H9 (cell line): ENCODE results near the gene GSTP1. TPM values are rescaled to one million over a fixed set of nuclear protein-coding genes. Genes with fewer than 3 reads are reported as not detected.

Experiments used
- DNase-seq: peaks from one replicate; pipeline ENCODE4 v3.0.0-alpha.2; 2017
- H2AFZ ChIP-seq: one replicate; pipeline ENCODE4 v1.6.1; 2013; ENCODE audit warnings: mild to moderate bottlenecking, low read length, control low read depth, moderate library complexity
- H2AK5ac ChIP-seq: 2 replicates; pipeline ENCODE4 v1.6.1; 2013; ENCODE audit warnings: low read length, control low read depth, mixed read lengths; ENCODE audit not compliant: insufficient read length
- H2BK120ac ChIP-seq: one replicate; pipeline ENCODE4 v1.6.1; 2013; ENCODE audit warnings: low read depth, mild to moderate bottlenecking, low read length, control low read depth, inconsistent platforms; ENCODE audit not compliant: poor library complexity, severe bottlenecking
- H2BK12ac ChIP-seq: 2 replicates; pipeline ENCODE4 v1.6.1; 2013; ENCODE audit warnings: low read length, control low read depth, mixed read lengths, low read depth; ENCODE audit not compliant: insufficient read length
- H2BK15ac ChIP-seq: 2 replicates; pipeline ENCODE4 v1.6.1; 2013; ENCODE audit warnings: low read depth, low read length, control low read depth
- H2BK20ac ChIP-seq: one replicate; pipeline ENCODE4 v1.6.1; 2013; ENCODE audit warnings: low read depth, mild to moderate bottlenecking, low read length, control low read depth, inconsistent platforms; ENCODE audit not compliant: poor library complexity, severe bottlenecking
- H2BK5ac ChIP-seq: 2 replicates; pipeline ENCODE4 v1.6.1; 2013; ENCODE audit warnings: low read length, control low read depth, mixed read lengths; ENCODE audit not compliant: insufficient read length
- H3K14ac ChIP-seq: 2 replicates; pipeline ENCODE4 v1.6.1; 2013; ENCODE audit warnings: low read length, control low read depth; ENCODE audit not compliant: insufficient read depth
- H3K18ac ChIP-seq: 2 replicates; pipeline ENCODE4 v1.6.1; 2013; ENCODE audit warnings: low read depth, mild to moderate bottlenecking, mixed read lengths, low read length, control low read depth; ENCODE audit not compliant: insufficient read length
- H3K23ac ChIP-seq: 2 replicates; pipeline ENCODE4 v1.6.1; 2013; ENCODE audit warnings: low read length, control low read depth, mixed read lengths, low read depth; ENCODE audit not compliant: insufficient read length
- H3K23me2 ChIP-seq: 2 replicates; pipeline ENCODE4 v1.6.1; 2013; ENCODE audit warnings: low read depth, mild to moderate bottlenecking, mixed read lengths, low read length, control low read depth; ENCODE audit not compliant: insufficient read length, poor library complexity, severe bottlenecking
- H3K27ac ChIP-seq: 2 replicates; pipeline ENCODE4 v1.5.1; 2013; ENCODE audit warnings: low read length, control low read depth, mixed read lengths, low read depth; ENCODE audit not compliant: insufficient read length
- H3K27me3 ChIP-seq: 2 replicates; pipeline ENCODE4 v1.6.1; 2013; ENCODE audit warnings: low read length, control low read depth, inconsistent platforms; ENCODE audit not compliant: insufficient read depth
- H3K4ac ChIP-seq: 2 replicates; pipeline ENCODE4 v1.6.1; 2013; ENCODE audit warnings: low read depth, mild to moderate bottlenecking, control low read depth, inconsistent platforms, low read length, moderate library complexity
- H3K4me1 ChIP-seq: 2 replicates; pipeline ENCODE4 v1.6.1; 2013; ENCODE audit warnings: low read length, control low read depth, inconsistent platforms; ENCODE audit not compliant: insufficient read depth
- H3K4me2 ChIP-seq: 2 replicates; pipeline ENCODE4 v1.6.1; 2013; ENCODE audit warnings: low read length, control low read depth, mixed read lengths; ENCODE audit not compliant: insufficient read length, insufficient read depth
- H3K56ac ChIP-seq: 2 replicates; pipeline ENCODE4 v1.6.1; 2013; ENCODE audit warnings: low read depth, mild to moderate bottlenecking, mixed read lengths, low read length, control low read depth; ENCODE audit not compliant: insufficient read length
- H3K79me1 ChIP-seq: 2 replicates; pipeline ENCODE4 v1.6.1; 2013; ENCODE audit warnings: low read depth, mild to moderate bottlenecking, moderate library complexity, low read length, control low read depth, inconsistent platforms; ENCODE audit not compliant: insufficient read depth, poor library complexity, severe bottlenecking
- H3K79me2 ChIP-seq: 2 replicates; pipeline ENCODE4 v1.6.1; 2013; ENCODE audit warnings: low read length, control low read depth, inconsistent platforms; ENCODE audit not compliant: insufficient read depth
- H3K9ac ChIP-seq: 2 replicates; pipeline ENCODE4 v1.6.1; 2013; ENCODE audit warnings: low read length, control low read depth, mixed read lengths; ENCODE audit not compliant: insufficient read length; ENCODE audit errors: extremely low read depth
- H3K9me3 ChIP-seq: one replicate; pipeline ENCODE4 v1.6.1; 2013; ENCODE audit warnings: low read depth, low read length, inconsistent platforms; ENCODE audit not compliant: control insufficient read depth
- H3T11ph ChIP-seq: one replicate; pipeline ENCODE4 v1.6.1; 2013; ENCODE audit warnings: mild to moderate bottlenecking, low read length, control low read depth, inconsistent platforms
- H4K20me1 ChIP-seq: one replicate; pipeline ENCODE4 v1.6.1; 2013; ENCODE audit not compliant: control insufficient read depth, insufficient read length, insufficient read depth
- H4K5ac ChIP-seq: 2 replicates; pipeline ENCODE4 v1.6.1; 2013; ENCODE audit warnings: low read depth, mild to moderate bottlenecking, mixed read lengths, low read length, control low read depth; ENCODE audit not compliant: insufficient read length
- H4K8ac ChIP-seq: replicated peaks from 2 replicates; pipeline ENCODE4 v1.6.1; 2013; ENCODE audit warnings: low read length, control low read depth, mixed read lengths, low read depth; ENCODE audit not compliant: insufficient read length
- H4K91ac ChIP-seq: 2 replicates; pipeline ENCODE4 v1.6.1; 2013; ENCODE audit warnings: low read depth, mild to moderate bottlenecking, moderate library complexity, mixed read lengths, low read length, control low read depth; ENCODE audit not compliant: insufficient read length
- H3K27ac Mint-ChIP-seq, 3 experiments: 2 replicates in 2 of 3; 3 replicates in 1 of 3; pipeline ENCODE4 v1.8.0; 2020 to 2021; ENCODE audit warnings: mixed read lengths in 3 of 3, mild to moderate bottlenecking in 1 of 3, moderate library complexity in 1 of 3
- H3K27me3 Mint-ChIP-seq: 2 replicates; pipeline ENCODE4 v1.8.0; 2021; ENCODE audit warnings: low read depth, mild to moderate bottlenecking, moderate library complexity, mixed read lengths
- H3K36me3 Mint-ChIP-seq, 3 experiments: 2 replicates in 2 of 3; 3 replicates in 1 of 3; pipeline ENCODE4 v1.8.0; 2020 to 2021; ENCODE audit warnings: low read depth in 3 of 3, mixed read lengths in 3 of 3; ENCODE audit not compliant: insufficient read depth in 1 of 3
- H3K4me1 Mint-ChIP-seq, 2 experiments: 2 replicates each; pipeline ENCODE4 v1.8.0; 2020; ENCODE audit warnings: mixed read lengths in 2 of 2
- H3K4me3 Mint-ChIP-seq, 2 experiments: 2 replicates in 1 of 2; 3 replicates in 1 of 2; pipeline ENCODE4 v1.8.0; 2020 to 2021; ENCODE audit warnings: mild to moderate bottlenecking in 2 of 2, mixed read lengths in 2 of 2, moderate library complexity in 1 of 2
- H3K9me3 Mint-ChIP-seq, 2 experiments: 2 replicates in 1 of 2; 3 replicates in 1 of 2; pipeline ENCODE4 v1.8.0; 2020; ENCODE audit warnings: mild to moderate bottlenecking in 2 of 2, mixed read lengths in 2 of 2, moderate library complexity in 1 of 2
- CTCF ChIP-seq: fragments of 200-600 bp; sonication (generic); conservative IDR thresholded peaks from 3 replicates; pipeline ENCODE4 v1.8.0; 2021; ENCODE audit warnings: antibody characterized with exemption, mild to moderate bottlenecking
- WGBS: extraction: QIAGEN DNeasy Blood & Tissue Kit; methylation state at CpG from one replicate; pipeline ENCODE4 v1.1.7; 2013; ENCODE audit warnings: missing lambda C conversion rate, low lambda C conversion rate, mixed read lengths; ENCODE audit not compliant: insufficient read length; ENCODE audit errors: extremely low coverage; 5-methylcytosine and 5-hydroxymethylcytosine counted together
- total RNA-seq: library from RNA; stranded (reverse); gene quantifications from 2 replicates; pipeline ENCODE4 v1.2.1, GENCODE V29; 2021

GSTP1 gene
- total RNA-seq, 1 experiment from 2014 or later = 1,469 TPM

GRCh38 chr11:67538823-67539505, 44.6 kb upstream of the GSTP1 start:
- H3K27me3 ChIP-seq = no peaks in the 10 kb centered on the region
- peaks cover 8% of the 10 kb centered on the region for H3K27me3 Mint-ChIP-seq
- H3K27ac Mint-ChIP-seq = no peak overlapping the region
- H2BK12ac ChIP-seq = no peak overlapping the region
- H3K4me3 Mint-ChIP-seq = no peak overlapping the region
- H3K23me2 ChIP-seq = no peaks in the 10 kb centered on the region
- H3K79me1 ChIP-seq = no peaks in the 10 kb centered on the region
- H2BK15ac ChIP-seq = no peak overlapping the region
- H4K5ac ChIP-seq = no peak overlapping the region
- no peak overlapping the region for H3K18ac ChIP-seq
- no peaks in the 10 kb centered on the region for H3K79me2 ChIP-seq
- H2BK120ac ChIP-seq = no peak overlapping the region
- no peaks in the 10 kb centered on the region for H4K20me1 ChIP-seq
- no peak overlapping the region for H2BK5ac ChIP-seq
- H3T11ph ChIP-seq = no peak overlapping the region
- no peak overlapping the region for H3K4me2 ChIP-seq
- peaks cover 4 to 6% of the 10 kb centered on the region in 2 experiments for H3K4me1 Mint-ChIP-seq
- H4K91ac ChIP-seq = no peak overlapping the region
- no peak for DNase-seq
- no peak overlapping the region for H2AFZ ChIP-seq
- no peak for TF ChIP-seq CTCF
- no peak overlapping the region for H4K8ac ChIP-seq
- no peak overlapping the region for H2AK5ac ChIP-seq
- no peak overlapping the region for H3K14ac ChIP-seq
- no peak overlapping the region for H3K56ac ChIP-seq
- H3K9ac ChIP-seq = no peak overlapping the region
- no CpG with 5 or more reads among the region's 10 CpGs for WGBS
- H3K9me3 Mint-ChIP-seq = peaks cover 21 to 26% of the 10 kb centered on the region in 2 experiments
- peaks cover 2 to 5% (median 3%) of the 10 kb centered on the region in 3 experiments; a peak in 5 of 7 replicates for H3K36me3 Mint-ChIP-seq
- no peak overlapping the region for H3K27ac ChIP-seq
- H3K9me3 ChIP-seq = peaks cover 5% of the 10 kb centered on the region
- no peaks in the 10 kb centered on the region for H3K4me1 ChIP-seq
- no peak overlapping the region for H3K4ac ChIP-seq
- H3K23ac ChIP-seq = no peak overlapping the region
- no peak overlapping the region for H2BK20ac ChIP-seq
